HG02938 (cell line): ENCODE results near the gene PRKN.

ENCODE experiments used
- ATAC-seq: cut with Tn5 transposase; IDR thresholded peaks from one replicate; pipeline ENCODE4 v1.9.1; 2021; ENCODE audit warnings: mild to moderate bottlenecking, moderate library complexity; ENCODE audit not compliant: unreplicated experiment

The PRKN gene

GRCh38 chr6:162727322-162728182, at the start of gene PRKN, which contains the start of gene PACRG:
Gene PRKN (minus strand): TSS chr6:162727766.
Gene PACRG (plus strand): TSS chr6:162727974.
- ATAC-seq: peak; percentile 98

GRCh38 chr6:162777091-162777490, 49.5 kb upstream of the PRKN start:
- no peak for ATAC-seq

GRCh38 chr6:162773996-162774395, 46.4 kb upstream of the PRKN start:
- ATAC-seq: no peak

- no peak for ATAC-seq
Measured at GRCh38 chr6:162772466-162772865, 44.9 kb upstream of the PRKN start.

- ATAC-seq: no peak
Measured at GRCh38 chr6:162770955-162771354, 43.4 kb upstream of the PRKN start.

- ATAC-seq: no peak
Measured at GRCh38 chr6:162770136-162770535, 42.6 kb upstream of the PRKN start.

- ATAC-seq: no peak
Measured at GRCh38 chr6:162753775-162754174, 26.2 kb upstream of the PRKN start.

GRCh38 chr6:162751211-162751859, 23.8 kb upstream of the PRKN start:
- no peak for ATAC-seq

- no peak for ATAC-seq
Measured at GRCh38 chr6:162750776-162751175, 23.2 kb upstream of the PRKN start.

GRCh38 chr6:162736961-162737360, 9.4 kb upstream of the PRKN start:
- no peak for ATAC-seq

- ATAC-seq: no peak
Measured at GRCh38 chr6:162733489-162733888, 5.9 kb upstream of the PRKN start.

- no peak for ATAC-seq
Measured at GRCh38 chr6:162730502-162730901, 2.9 kb upstream of the PRKN start.

GRCh38 chr6:162728706-162729105, 1.1 kb upstream of the PRKN start:
- ATAC-seq: no peak

GRCh38 chr6:162728197-162728596, 631 bp upstream of the PRKN start:
- no peak for ATAC-seq

- peak; percentile 1 for ATAC-seq
Measured at GRCh38 chr6:162726947-162727321, 632 bp downstream of the PRKN start.

GRCh38 chr6:162722633-162723032, 4.9 kb downstream of the PRKN start:
- no peak for ATAC-seq

GRCh38 chr6:162722226-162722625, 5.3 kb downstream of the PRKN start:
- no peak for ATAC-seq

GRCh38 chr6:162721404-162721687, 6.2 kb downstream of the PRKN start:
- no peak for ATAC-seq

- ATAC-seq: no peak
Measured at GRCh38 chr6:162719528-162719927, 8.0 kb downstream of the PRKN start.

- ATAC-seq: no peak
Measured at GRCh38 chr6:162715601-162716000, 12.0 kb downstream of the PRKN start.

GRCh38 chr6:162713974-162714780, 13.4 kb downstream of the PRKN start:
- no peak for ATAC-seq

- ATAC-seq: no peak
Measured at GRCh38 chr6:162712694-162713093, 14.9 kb downstream of the PRKN start.
